Upper lobe of left lung (tissue), 4 donors: ENCODE results near the gene PALLD.

Experiments
- POLR2AphosphoS5 ChIP-seq, 2 donors: sonication (generic); formaldehyde crosslinking; IDR thresholded peaks; one replicate each; pipeline ENCODE4 v1.5.1; 2017; ENCODE audit warnings: antibody characterized with exemption in 2 of 2
- TF ChIP-seq, protein P1 (sequence below), 6 experiments: fragments of 450-650 bp in 4 of 6; fragments of 200-600 bp in 2 of 6; sonication (generic) in 2 of 6; IDR thresholded peaks; one replicate each; pipeline ENCODE4 v1.5.1; 2016 to 2019; ENCODE audit warnings: antibody characterized with exemption in 6 of 6

DNA sequence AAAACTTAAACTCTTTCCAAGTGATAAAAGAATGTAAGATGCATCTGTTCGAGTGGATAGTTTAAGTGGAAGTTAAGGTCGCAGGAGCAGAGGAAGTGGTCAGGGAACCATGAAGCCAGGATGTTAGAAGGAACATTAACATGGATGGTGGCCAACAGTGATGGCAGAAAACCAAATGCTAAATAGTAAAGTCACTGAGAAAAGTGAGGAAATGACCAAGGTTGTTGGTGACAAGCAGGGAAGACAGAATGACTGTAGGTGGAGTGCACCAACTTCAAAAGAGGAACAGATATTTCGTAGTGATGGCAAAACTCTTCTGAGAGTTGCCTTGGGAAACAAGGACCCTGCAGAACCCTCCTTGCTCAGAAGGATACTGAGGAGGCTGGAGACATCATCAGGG, 226.2 kb downstream of the PALLD start:
- TF ChIP-seq, protein P1, sequence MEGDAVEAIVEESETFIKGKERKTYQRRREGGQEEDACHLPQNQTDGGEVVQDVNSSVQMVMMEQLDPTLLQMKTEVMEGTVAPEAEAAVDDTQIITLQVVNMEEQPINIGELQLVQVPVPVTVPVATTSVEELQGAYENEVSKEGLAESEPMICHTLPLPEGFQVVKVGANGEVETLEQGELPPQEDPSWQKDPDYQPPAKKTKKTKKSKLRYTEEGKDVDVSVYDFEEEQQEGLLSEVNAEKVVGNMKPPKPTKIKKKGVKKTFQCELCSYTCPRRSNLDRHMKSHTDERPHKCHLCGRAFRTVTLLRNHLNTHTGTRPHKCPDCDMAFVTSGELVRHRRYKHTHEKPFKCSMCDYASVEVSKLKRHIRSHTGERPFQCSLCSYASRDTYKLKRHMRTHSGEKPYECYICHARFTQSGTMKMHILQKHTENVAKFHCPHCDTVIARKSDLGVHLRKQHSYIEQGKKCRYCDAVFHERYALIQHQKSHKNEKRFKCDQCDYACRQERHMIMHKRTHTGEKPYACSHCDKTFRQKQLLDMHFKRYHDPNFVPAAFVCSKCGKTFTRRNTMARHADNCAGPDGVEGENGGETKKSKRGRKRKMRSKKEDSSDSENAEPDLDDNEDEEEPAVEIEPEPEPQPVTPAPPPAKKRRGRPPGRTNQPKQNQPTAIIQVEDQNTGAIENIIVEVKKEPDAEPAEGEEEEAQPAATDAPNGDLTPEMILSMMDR (IDR thresholded peaks at IDR 0.05), result no peak
- no peak for TF ChIP-seq POLR2AphosphoS5 (IDR thresholded peaks at IDR 0.05)
